ENCODE data around the gene SLC35F4. TPM values are rescaled to one million over a fixed set of nuclear protein-coding genes. Genes with fewer than 3 reads are reported as not detected.
"Not testable (repeated sequence)": the region's sequence is repeated elsewhere in the genome, so short reads cannot be mapped to it uniquely, and the experiment has no call there.

The SLC35F4 gene
- total and polyA plus RNA-seq, 2 experiments from 2014 or later, result 0.10 TPM; not detected in 1

DNA sequence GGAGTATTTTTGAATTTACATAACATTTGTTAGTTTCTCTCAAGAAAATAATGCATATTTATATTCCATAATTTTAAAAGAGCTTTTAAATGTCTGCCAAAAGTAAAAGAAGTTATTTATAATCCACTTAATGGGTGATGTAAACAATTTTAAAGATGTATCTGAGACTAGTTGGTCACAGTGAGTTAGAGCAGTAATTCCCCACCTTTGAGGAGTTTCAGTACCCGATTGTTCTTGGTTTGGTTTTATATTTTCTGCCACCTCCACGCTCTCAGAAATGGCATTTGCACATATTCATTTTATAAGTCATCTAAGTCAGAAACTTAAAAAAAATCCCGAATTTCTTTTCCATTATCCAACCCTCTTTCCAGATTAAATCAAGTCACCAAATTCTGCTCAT lies 153.2 kb downstream of the SLC35F4 start:
- H3K4me1 ChIP-seq (ENCODE audit: low read depth), result peaks cover 5% of the 10 kb centered on the region
- no peak overlapping the region for H3K4me3 ChIP-seq
- H3K27ac ChIP-seq, result no peak overlapping the region
- TF ChIP-seq, protein P1, sequence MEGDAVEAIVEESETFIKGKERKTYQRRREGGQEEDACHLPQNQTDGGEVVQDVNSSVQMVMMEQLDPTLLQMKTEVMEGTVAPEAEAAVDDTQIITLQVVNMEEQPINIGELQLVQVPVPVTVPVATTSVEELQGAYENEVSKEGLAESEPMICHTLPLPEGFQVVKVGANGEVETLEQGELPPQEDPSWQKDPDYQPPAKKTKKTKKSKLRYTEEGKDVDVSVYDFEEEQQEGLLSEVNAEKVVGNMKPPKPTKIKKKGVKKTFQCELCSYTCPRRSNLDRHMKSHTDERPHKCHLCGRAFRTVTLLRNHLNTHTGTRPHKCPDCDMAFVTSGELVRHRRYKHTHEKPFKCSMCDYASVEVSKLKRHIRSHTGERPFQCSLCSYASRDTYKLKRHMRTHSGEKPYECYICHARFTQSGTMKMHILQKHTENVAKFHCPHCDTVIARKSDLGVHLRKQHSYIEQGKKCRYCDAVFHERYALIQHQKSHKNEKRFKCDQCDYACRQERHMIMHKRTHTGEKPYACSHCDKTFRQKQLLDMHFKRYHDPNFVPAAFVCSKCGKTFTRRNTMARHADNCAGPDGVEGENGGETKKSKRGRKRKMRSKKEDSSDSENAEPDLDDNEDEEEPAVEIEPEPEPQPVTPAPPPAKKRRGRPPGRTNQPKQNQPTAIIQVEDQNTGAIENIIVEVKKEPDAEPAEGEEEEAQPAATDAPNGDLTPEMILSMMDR (IDR thresholded peaks at IDR 0.05; ENCODE audit: low read depth, low read length), result no peak
- H3K36me3 ChIP-seq, result no peaks in the 10 kb centered on the region
- DNase-seq (ENCODE audit: low read depth in 1 of 2, low spot score in 1 of 2), result no peak
- H3K27me3 ChIP-seq, result no peaks in the 10 kb centered on the region
- H3K9me3 ChIP-seq (ENCODE audit: low read depth), result no peaks in the 10 kb centered on the region

DNA sequence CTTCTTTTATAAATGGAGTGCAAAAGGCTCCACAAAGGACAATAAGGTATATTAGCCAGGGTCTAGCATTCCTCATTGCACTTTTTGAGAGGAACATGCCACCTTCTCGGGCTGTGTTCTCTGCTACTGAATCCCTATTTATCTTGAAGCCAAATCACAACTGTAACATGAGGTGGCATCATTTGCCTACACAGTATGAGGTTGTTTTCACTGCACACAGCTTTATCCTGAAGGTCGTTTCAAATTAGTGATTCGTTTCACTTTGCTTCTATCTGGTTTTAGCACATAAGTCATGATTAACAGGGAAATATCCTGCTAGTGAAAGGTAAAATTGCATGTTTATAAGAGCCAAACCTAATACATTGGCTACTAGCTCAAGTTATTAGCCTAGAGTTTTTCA lies 153.8 kb downstream of the SLC35F4 start:
- Histone ChIP-seq H3K9me3 (ENCODE audit: low read depth) (no peaks in the 10 kb centered on the region), H3K27me3 (no peaks in the 10 kb centered on the region), H3K36me3 (no peaks in the 10 kb centered on the region), H3K27ac (no peak overlapping the region), H3K4me3 (no peak overlapping the region), H3K4me1 (ENCODE audit: low read depth) (peaks cover 5% of the 10 kb centered on the region)
- DNase-seq (ENCODE audit: low read depth in 1 of 2, low spot score in 1 of 2), result peak in 1 of 2 donors; percentile 7
- TF ChIP-seq, protein P1 (IDR thresholded peaks at IDR 0.05; ENCODE audit: low read depth, low read length), result no peak

GRCh38 chr14:57709909-57710308 lies 156.0 kb downstream of the SLC35F4 start:
- Histone ChIP-seq H3K4me1 (ENCODE audit: low read depth) (no peaks in the 10 kb centered on the region), H3K4me3 (no peak overlapping the region), H3K36me3 (no peaks in the 10 kb centered on the region), H3K27me3 (no peaks in the 10 kb centered on the region), H3K27ac (no peak overlapping the region), H3K9me3 (ENCODE audit: low read depth) (no peaks in the 10 kb centered on the region)
- DNase-seq (ENCODE audit: low read depth in 1 of 2, low spot score in 1 of 2), result no peak
- TF ChIP-seq, protein P1 (IDR thresholded peaks at IDR 0.05; ENCODE audit: low read depth, low read length), result no peak

DNA sequence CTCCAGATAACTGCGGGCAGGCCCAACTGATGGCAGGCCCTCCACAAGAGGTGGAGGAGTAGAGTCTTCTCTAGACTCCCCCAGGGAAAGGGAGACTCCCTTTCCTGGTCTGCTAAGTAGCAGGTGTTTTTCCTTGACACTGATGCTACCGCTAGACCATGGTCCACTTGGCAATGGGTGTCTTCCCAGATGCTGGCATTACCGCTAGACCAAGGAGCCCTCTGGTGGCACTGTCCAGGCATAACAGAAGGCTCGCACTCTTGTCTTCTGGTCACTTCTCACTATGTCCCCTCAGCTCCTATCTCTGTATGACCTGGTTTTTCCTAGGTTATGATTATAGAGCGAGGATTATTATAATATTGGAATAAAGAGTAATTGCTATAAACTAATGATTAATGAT lies 156.8 kb downstream of the SLC35F4 start:
- H3K27ac ChIP-seq; H3K27me3 ChIP-seq; H3K36me3 ChIP-seq; H3K4me1 ChIP-seq (ENCODE audit: low read depth); H3K9me3 ChIP-seq (ENCODE audit: low read depth); DNase-seq (ENCODE audit: low read depth in 1 of 2, low spot score in 1 of 2); H3K4me3 ChIP-seq: not testable (repeated sequence)

DNA sequence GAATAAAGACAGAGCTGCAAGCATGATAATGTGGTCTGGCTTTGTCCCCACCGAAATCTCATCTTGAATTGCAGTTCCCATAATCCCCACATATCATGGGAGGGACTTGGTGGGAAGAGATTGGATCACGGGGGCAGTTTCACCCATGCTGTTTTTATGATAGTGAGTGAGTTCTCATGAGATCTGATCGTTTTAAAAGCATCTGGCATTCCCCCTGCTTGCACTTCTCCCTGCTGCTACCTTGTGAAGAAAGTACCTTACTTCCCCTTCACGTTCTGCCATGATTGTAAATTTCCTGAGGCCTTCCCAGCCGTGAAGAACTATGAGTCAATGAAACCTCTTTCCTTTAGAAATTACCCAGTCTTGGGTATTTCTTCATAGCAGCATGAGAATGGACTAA lies 158.7 kb downstream of the SLC35F4 start:
- no peaks in the 10 kb centered on the region for H3K27me3 ChIP-seq
- H3K27ac ChIP-seq, result no peak overlapping the region
- H3K4me3 ChIP-seq, result no peak overlapping the region
- H3K36me3 ChIP-seq, result no peaks in the 10 kb centered on the region
- no peak for DNase-seq (ENCODE audit: low read depth in 1 of 2, low spot score in 1 of 2)
- no peaks in the 10 kb centered on the region for H3K4me1 ChIP-seq (ENCODE audit: low read depth)
- no peaks in the 10 kb centered on the region for H3K9me3 ChIP-seq (ENCODE audit: low read depth)
- TF ChIP-seq, protein P1 (IDR thresholded peaks at IDR 0.05; ENCODE audit: low read depth, low read length), result no peak

GRCh38 chr14:57704763-57705162 lies 161.1 kb downstream of the SLC35F4 start:
- Histone ChIP-seq H3K4me3 (no peak overlapping the region), H3K36me3 (no peaks in the 10 kb centered on the region), H3K9me3 (ENCODE audit: low read depth) (no peaks in the 10 kb centered on the region), H3K4me1 (ENCODE audit: low read depth) (no peaks in the 10 kb centered on the region), H3K27me3 (no peaks in the 10 kb centered on the region), H3K27ac (no peak overlapping the region)
- TF ChIP-seq, protein P1 (IDR thresholded peaks at IDR 0.05; ENCODE audit: low read depth, low read length), result no peak
- DNase-seq (ENCODE audit: low read depth in 1 of 2, low spot score in 1 of 2), result no peak
